Keratinocyte (primary cell): ENCODE measurements around the gene PFKFB4. TPM values are rescaled to one million over a fixed set of nuclear protein-coding genes. Genes with fewer than 3 reads are reported as not detected.

Experiments
- DNase-seq: peaks from one replicate; pipeline ENCODE4 v3.0.0-alpha.2; 2011; ENCODE audit warnings: low read depth, missing footprints, low spot score
- FAIRE-seq: peaks from 2 replicates; lab custom pipeline; 2011; peaks lifted over from hg19 to GRCh38; lab: Jason Lieb, UNC
- H2AFZ ChIP-seq: 2 replicates; pipeline ENCODE4 v1.6.0; 2012; ENCODE audit warnings: low read length, control low read depth, inconsistent platforms; ENCODE audit not compliant: control insufficient read depth
- H3K27ac ChIP-seq: 2 replicates; pipeline ENCODE4 v1.5.1; 2011; ENCODE audit warnings: low read length; ENCODE audit not compliant: control insufficient read depth, insufficient read depth
- H3K27me3 ChIP-seq: 3 replicates; pipeline ENCODE4 v1.6.0; 2011; ENCODE audit warnings: low read length; ENCODE audit not compliant: control insufficient read depth, insufficient read depth; ENCODE audit errors: extremely low read depth
- H3K36me3 ChIP-seq, 2 experiments: 2 replicates in 1 of 2; 3 replicates in 1 of 2; pipeline ENCODE4 v1.5.1; 2011; ENCODE audit warnings: low read length in 2 of 2, mild to moderate bottlenecking in 1 of 2; ENCODE audit not compliant: control insufficient read depth in 2 of 2, insufficient read depth in 2 of 2; ENCODE audit errors: extremely low read depth in 1 of 2
- H3K4me1 ChIP-seq: 3 replicates; pipeline ENCODE4 v1.5.1; 2011; ENCODE audit warnings: low read length; ENCODE audit not compliant: control insufficient read depth, insufficient read depth; ENCODE audit errors: extremely low read depth
- H3K4me2 ChIP-seq: 3 replicates; pipeline ENCODE4 v1.6.0; 2011; ENCODE audit warnings: low read depth, low read length; ENCODE audit not compliant: control insufficient read depth, insufficient read depth; ENCODE audit errors: extremely low read depth
- H3K4me3 ChIP-seq, 3 experiments: fragments of 200-600 bp in 1 of 3; sonication (generic) in 1 of 3; 2 replicates in 2 of 3; 3 replicates in 1 of 3; pipeline ENCODE4 v1.5.1; 2011 to 2016; ENCODE audit warnings: low read length in 3 of 3, mild to moderate bottlenecking in 3 of 3, control low read depth in 2 of 3, inconsistent platforms in 1 of 3, low read depth in 1 of 3, mixed read lengths in 1 of 3, mixed run types in 1 of 3, moderate library complexity in 1 of 3; ENCODE audit not compliant: control insufficient read depth in 2 of 3, insufficient read depth in 2 of 3; ENCODE audit errors: extremely low read depth in 1 of 3
- H3K79me2 ChIP-seq: 2 replicates; pipeline ENCODE4 v1.6.0; 2012; ENCODE audit warnings: low read length; ENCODE audit not compliant: control insufficient read depth, insufficient read depth
- H3K9ac ChIP-seq: 3 replicates; pipeline ENCODE4 v1.6.0; 2011; ENCODE audit warnings: low read length; ENCODE audit not compliant: control insufficient read depth, insufficient read depth; ENCODE audit errors: extremely low read depth
- H3K9me1 ChIP-seq: 3 replicates; pipeline ENCODE4 v1.6.0; 2011; ENCODE audit warnings: low read length; ENCODE audit not compliant: control insufficient read depth, insufficient read depth; ENCODE audit errors: extremely low read depth
- H3K9me3 ChIP-seq: 2 replicates; pipeline ENCODE4 v1.5.1; 2012; ENCODE audit warnings: low read depth, low read length; ENCODE audit not compliant: control insufficient read depth
- H4K20me1 ChIP-seq: 3 replicates; pipeline ENCODE4 v1.6.0; 2011; ENCODE audit warnings: low read length; ENCODE audit not compliant: control insufficient read depth, insufficient read depth; ENCODE audit errors: extremely low read depth
- CTCF ChIP-seq, 3 experiments: IDR thresholded peaks in 1 of 3; conservative IDR thresholded peaks in 1 of 3; optimal IDR thresholded peaks in 1 of 3; 2 replicates in 2 of 3; 3 replicates in 1 of 3; pipeline versions ENCODE3 to v1.5.1; 2011; ENCODE audit warnings: low read length in 3 of 3, mild to moderate bottlenecking in 3 of 3, moderate library complexity in 2 of 3, control low read depth in 1 of 3, inconsistent platforms in 1 of 3; ENCODE audit not compliant: insufficient read depth in 2 of 3; ENCODE audit errors: extremely low read depth in 1 of 3
- EZH2 ChIP-seq: IDR thresholded peaks from one replicate; pipeline ENCODE4 v1.6.1; 2012; ENCODE audit warnings: inconsistent platforms, mild to moderate bottlenecking, low read length, moderate library complexity
- dilution Hi-C: fragments of 300-500 bp; cut with MboI; formaldehyde crosslinking; loops from one replicate; pipeline ENCODE4 v1.7.0; 2020; ENCODE audit warnings: low sequenced_read_pairs; ENCODE audit not compliant: extremely low pct_ligation_motif_present
- polyA plus RNA-seq, 5 experiments: library from polyadenylated mRNA; depleted of rRNA in 3 of 5; stranded (reverse) in 3 of 5; stranded (forward) in 1 of 5; unstranded in 1 of 5; fragments of >200 nt; gene quantifications; 1 replicate in 1 of 5; 2 replicates in 3 of 5; 3 replicates in 1 of 5; pipeline versions ENCODE4 v1.2.1 to v1.2.3, GENCODE V29; 2011 to 2012; ENCODE audit warnings: missing spikeins in 2 of 5, low read depth in 1 of 5, low replicate concordance in 1 of 5

PFKFB4 gene
- polyA plus RNA-seq, 1 donor (not counting 4 experiments of a cell fraction or from before 2014, with no cell fraction given), result 15.1 TPM

GRCh38 chr3:48561045-48561736 is 4.6 kb upstream of the PFKFB4 start:
- no peak for DNase-seq
- Histone ChIP-seq H3K4me2 (no peak overlapping the region), H3K36me3 (peaks cover 29% of the 10 kb centered on the region in 2 experiments), H2AFZ (no peak overlapping the region), H3K9ac (no peak overlapping the region), H3K4me1 (peaks cover 49% of the 10 kb centered on the region), H3K27ac (no peak overlapping the region), H3K79me2 (no peaks in the 10 kb centered on the region), H3K9me1 (no peaks in the 10 kb centered on the region), H3K27me3 (no peaks in the 10 kb centered on the region), H4K20me1 (peaks cover 9% of the 10 kb centered on the region), H3K4me3 (no peak overlapping the region), H3K9me3 (no peaks in the 10 kb centered on the region)
- no peak for FAIRE-seq
- no peak for TF ChIP-seq CTCF (optimal IDR thresholded peaks at IDR 0.05 in 1 of 3, IDR thresholded peaks at IDR 0.05 in 1 of 3, conservative IDR thresholded peaks at IDR 0.05 in 1 of 3; ENCODE audit: extremely low read depth in 1 of 3, insufficient read depth in 2 of 3, low read length in 3 of 3)
- no peak for TF ChIP-seq EZH2
- dilution Hi-C loops, result no loop called here

GRCh38 chr3:48560648-48561018 is 4.0 kb upstream of the PFKFB4 start:
- Histone ChIP-seq H3K9ac (no peak overlapping the region), H3K9me1 (no peaks in the 10 kb centered on the region), H3K79me2 (no peaks in the 10 kb centered on the region), H4K20me1 (peaks cover 9% of the 10 kb centered on the region), H3K4me1 (peaks cover 48% of the 10 kb centered on the region), H3K4me3 (no peak overlapping the region), H2AFZ (no peak overlapping the region), H3K27ac (no peak overlapping the region), H3K9me3 (no peaks in the 10 kb centered on the region), H3K36me3 (peaks cover 25 to 29% of the 10 kb centered on the region in 2 experiments), H3K4me2 (no peak overlapping the region), H3K27me3 (no peaks in the 10 kb centered on the region)
- TF ChIP-seq CTCF (optimal IDR thresholded peaks at IDR 0.05 in 1 of 3, IDR thresholded peaks at IDR 0.05 in 1 of 3, conservative IDR thresholded peaks at IDR 0.05 in 1 of 3; ENCODE audit: extremely low read depth in 1 of 3, insufficient read depth in 2 of 3, low read length in 3 of 3) (no peak), EZH2 (no peak)
- FAIRE-seq, result no peak
- DNase-seq, result no peak
- dilution Hi-C loops, result no loop called here
